Fibroblast of the aortic adventitia (primary cell): ENCODE data around the gene PGAP6. TPM values are rescaled to one million over a fixed set of nuclear protein-coding genes. Genes with fewer than 3 reads are reported as not detected.

Experiments
- DNase-seq: peaks from one replicate; pipeline ENCODE4 v3.0.0-alpha.2; 2010; ENCODE audit warnings: low read depth
- H3K4me3 ChIP-seq: 2 replicates; pipeline ENCODE4 v1.5.1; 2011; ENCODE audit warnings: low read depth, mild to moderate bottlenecking, control low read depth, low read length, moderate library complexity
- total RNA-seq: library from RNA; depleted of rRNA; stranded (reverse); fragments of >200 nt; gene quantifications from 2 replicates; pipeline ENCODE4 v1.2.3, GENCODE V29; 2012; ENCODE audit warnings: low replicate concordance
- TF ChIP-seq, protein P1 (sequence below): IDR thresholded peaks from 2 replicates; pipeline ENCODE4 v1.5.1; 2011; ENCODE audit warnings: mild to moderate bottlenecking, low read length, control low read depth, inconsistent platforms; ENCODE audit not compliant: insufficient read depth

PGAP6 gene
- total RNA-seq, 1 donor = 51.2 TPM

DNA sequence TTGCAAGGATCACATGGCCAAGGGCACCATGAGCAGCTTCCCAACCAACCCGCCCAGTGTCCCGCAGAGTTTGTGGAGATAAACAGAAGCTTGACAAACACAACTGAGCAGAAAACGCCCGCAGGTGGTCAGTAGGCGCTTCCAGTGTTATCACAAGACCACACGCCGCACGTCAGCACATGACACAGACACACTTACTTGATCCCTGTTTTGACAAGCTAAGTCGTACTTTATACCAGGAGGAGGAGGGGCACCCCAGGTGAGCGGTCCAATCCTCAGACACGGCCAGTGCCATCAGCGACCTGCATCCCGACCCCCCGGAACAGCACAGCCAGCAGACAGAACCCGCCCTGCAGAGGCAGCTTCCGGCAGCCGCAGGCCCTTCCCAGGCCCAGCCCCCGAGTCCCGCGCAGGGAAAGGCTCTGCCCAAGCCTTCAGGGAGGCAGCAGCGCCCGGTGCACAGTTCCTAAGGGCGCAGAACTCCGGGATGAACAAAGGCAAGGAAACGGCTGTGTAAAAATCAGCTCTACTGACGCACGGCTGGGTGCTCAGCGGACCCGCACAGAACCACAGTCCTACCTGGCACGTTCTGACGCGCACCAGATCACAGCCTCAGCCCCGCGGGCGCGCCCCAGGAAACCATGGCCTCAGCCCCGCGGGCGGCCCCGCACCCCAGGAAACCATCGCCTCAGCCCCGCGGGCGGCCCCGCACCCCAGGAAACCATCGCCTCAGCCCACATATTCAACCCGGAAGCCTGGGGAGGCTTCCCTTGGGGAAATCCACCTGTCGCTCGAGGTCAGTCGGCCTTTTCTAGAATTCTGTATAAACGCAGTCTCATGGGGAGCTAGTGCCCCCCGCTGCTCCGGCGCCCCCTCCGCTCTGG lies 57.1 kb downstream of the PGAP6 start:
- TF ChIP-seq, protein P1, sequence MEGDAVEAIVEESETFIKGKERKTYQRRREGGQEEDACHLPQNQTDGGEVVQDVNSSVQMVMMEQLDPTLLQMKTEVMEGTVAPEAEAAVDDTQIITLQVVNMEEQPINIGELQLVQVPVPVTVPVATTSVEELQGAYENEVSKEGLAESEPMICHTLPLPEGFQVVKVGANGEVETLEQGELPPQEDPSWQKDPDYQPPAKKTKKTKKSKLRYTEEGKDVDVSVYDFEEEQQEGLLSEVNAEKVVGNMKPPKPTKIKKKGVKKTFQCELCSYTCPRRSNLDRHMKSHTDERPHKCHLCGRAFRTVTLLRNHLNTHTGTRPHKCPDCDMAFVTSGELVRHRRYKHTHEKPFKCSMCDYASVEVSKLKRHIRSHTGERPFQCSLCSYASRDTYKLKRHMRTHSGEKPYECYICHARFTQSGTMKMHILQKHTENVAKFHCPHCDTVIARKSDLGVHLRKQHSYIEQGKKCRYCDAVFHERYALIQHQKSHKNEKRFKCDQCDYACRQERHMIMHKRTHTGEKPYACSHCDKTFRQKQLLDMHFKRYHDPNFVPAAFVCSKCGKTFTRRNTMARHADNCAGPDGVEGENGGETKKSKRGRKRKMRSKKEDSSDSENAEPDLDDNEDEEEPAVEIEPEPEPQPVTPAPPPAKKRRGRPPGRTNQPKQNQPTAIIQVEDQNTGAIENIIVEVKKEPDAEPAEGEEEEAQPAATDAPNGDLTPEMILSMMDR = no peak
- H3K4me3 ChIP-seq = no peak overlapping the region
- DNase-seq = no peak

DNA sequence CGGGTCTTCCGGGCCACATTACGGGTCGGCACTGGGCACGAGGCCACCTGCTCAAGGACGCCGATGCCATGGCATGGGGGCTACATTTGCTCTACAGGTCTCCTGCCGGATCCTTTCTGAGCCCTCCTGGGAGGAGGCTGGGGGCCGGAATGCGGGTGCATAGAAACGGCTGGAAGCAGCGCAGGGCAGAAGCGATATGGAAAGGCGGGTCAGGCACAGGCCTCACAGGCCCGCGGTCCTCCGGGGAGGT lies 57.7 kb downstream of the PGAP6 start:
- TF ChIP-seq, protein P1 = no peak
- DNase-seq = no peak

DNA sequence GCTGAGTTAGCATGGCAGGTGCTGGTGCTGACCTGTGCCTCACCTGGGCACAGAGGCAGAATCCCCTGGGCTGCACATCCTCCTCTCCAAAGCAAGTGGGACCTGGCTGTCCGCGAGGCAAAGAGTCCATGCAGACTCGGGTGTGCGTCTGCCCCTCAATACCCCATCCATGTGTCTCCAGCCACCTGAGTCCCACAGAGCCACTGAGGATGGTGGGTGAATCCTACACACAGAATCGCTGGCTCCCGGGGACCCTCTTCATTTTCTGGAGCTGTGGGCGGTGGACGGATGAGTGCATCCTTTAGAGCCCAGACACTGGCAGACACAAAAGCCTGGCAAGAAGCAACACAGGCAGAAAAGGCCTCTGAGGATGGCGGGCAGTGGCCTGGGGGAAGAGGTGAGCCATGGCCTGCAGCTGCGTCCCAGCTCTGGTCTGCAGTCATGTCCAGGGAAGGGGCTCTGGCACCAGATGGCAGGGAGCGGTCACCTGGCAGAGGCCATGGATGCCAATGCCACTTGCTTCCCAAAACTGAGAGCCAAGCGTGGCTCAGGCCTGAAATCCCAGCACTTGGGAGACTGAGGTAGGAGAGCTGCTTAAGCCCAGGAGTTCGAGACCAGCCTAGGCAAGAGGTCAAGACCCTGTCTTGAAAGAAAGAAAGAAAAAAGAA lies 59.2 kb downstream of the PGAP6 start:
- DNase-seq = no peak
- TF ChIP-seq, protein P1 = no peak
- H3K4me3 ChIP-seq = no peak overlapping the region

More for the DNA sequence above, 57.7 kb downstream of the PGAP6 start:
- H3K4me3 ChIP-seq = no peak overlapping the region

DNA sequence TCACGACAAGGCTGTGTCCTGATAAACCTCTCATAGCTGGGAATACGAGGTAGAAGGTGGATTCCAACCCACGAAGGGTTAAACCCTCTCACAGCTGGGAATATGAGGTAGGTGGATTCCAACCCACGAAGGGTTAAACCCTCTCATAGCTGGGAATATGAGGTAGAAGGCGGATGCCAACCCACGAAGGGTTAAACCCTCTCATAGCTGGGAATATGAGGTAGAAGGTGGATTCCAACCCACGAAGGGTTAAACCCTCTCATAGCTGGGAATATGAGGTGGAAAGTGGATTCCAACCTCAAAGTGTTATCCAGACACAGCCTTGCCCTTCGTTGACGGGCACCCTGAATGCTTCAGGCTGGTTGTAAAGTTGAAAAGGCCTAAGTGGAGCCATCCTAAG lies 60.2 kb downstream of the PGAP6 start:
- TF ChIP-seq, protein P1 = no peak
- H3K4me3 ChIP-seq = no peak overlapping the region
- no peak for DNase-seq

Other genes starting within 250 kb of the PGAP6 start
- gene NPRL3, start 243.3 kb downstream of the PGAP6 start, total RNA-seq = 7.1 and 13.0 TPM in 2 replicates
- not detected in 2 replicates for gene HBZ, start 229.3 kb downstream of the PGAP6 start, total RNA-seq
- gene HBM, start 216.0 kb downstream of the PGAP6 start, total RNA-seq = not detected in 2 replicates
- not detected in 2 replicates for gene HBA2, start 209.1 kb downstream of the PGAP6 start, total RNA-seq
- gene HBA1, start 205.3 kb downstream of the PGAP6 start, total RNA-seq = not detected in 2 replicates
- gene HBQ1, start 201.5 kb downstream of the PGAP6 start, total RNA-seq = 0.63 TPM in 1 of 2 replicates, not detected in the other
- 37.0 and 82.3 TPM in 2 replicates for gene LUC7L, start 152.5 kb downstream of the PGAP6 start, total RNA-seq
- gene FAM234A, start 147.2 kb downstream of the PGAP6 start, total RNA-seq = 49.5 and 72.0 TPM in 2 replicates
- 1.2 and 2.0 TPM in 2 replicates for gene RGS11, start 106.0 kb downstream of the PGAP6 start, total RNA-seq
- 1.6 TPM in 1 of 2 replicates, not detected in the other for gene ARHGDIG, start 101.4 kb downstream of the PGAP6 start, total RNA-seq
- not detected in 2 replicates for gene PDIA2, start 98.8 kb downstream of the PGAP6 start, total RNA-seq
- gene AXIN1, start 29.3 kb downstream of the PGAP6 start, total RNA-seq = 13.4 and 26.4 TPM in 2 replicates
- gene MRPL28, start 11.4 kb downstream of the PGAP6 start, total RNA-seq = 49.3 and 83.6 TPM in 2 replicates
- 35.8 and 75.8 TPM in 2 replicates for gene NME4, start 15.2 kb upstream of the PGAP6 start, total RNA-seq
- 6.1 and 8.1 TPM in 2 replicates for gene DECR2, start 19.9 kb upstream of the PGAP6 start, total RNA-seq
- 14.7 and 24.4 TPM in 2 replicates for gene RAB11FIP3, start 43.7 kb upstream of the PGAP6 start, total RNA-seq
- gene CAPN15, start 145.7 kb upstream of the PGAP6 start, total RNA-seq = 31.6 and 43.9 TPM in 2 replicates
- not detected in 2 replicates for gene PRR35, start 178.4 kb upstream of the PGAP6 start, total RNA-seq
- gene NHLRC4, start 185.0 kb upstream of the PGAP6 start, total RNA-seq = 2.0 and 2.5 TPM in 2 replicates
- 20.7 and 29.1 TPM in 2 replicates for gene PIGQ, start 188.0 kb upstream of the PGAP6 start, total RNA-seq
- gene RAB40C, start 208.1 kb upstream of the PGAP6 start, total RNA-seq = 12.0 and 14.6 TPM in 2 replicates
- 0.18 and 0.25 TPM in 2 replicates for gene WFIKKN1, start 249.0 kb upstream of the PGAP6 start, total RNA-seq